Activated CD4-positive, CD25-positive, alpha-beta regulatory T cell treated with anti-CD3 and anti-CD28 coated beads, Interleukin-2, amount 50 U/mL, for 16 hours (primary cell): ENCODE results near the gene ATP6V0D1.

Experiments
- DNase-seq: peaks from one replicate; pipeline ENCODE4 v3.0.0-alpha.2; 2020; ENCODE audit warnings: low read depth, low spot score

Gene ATP6V0D1

DNA sequence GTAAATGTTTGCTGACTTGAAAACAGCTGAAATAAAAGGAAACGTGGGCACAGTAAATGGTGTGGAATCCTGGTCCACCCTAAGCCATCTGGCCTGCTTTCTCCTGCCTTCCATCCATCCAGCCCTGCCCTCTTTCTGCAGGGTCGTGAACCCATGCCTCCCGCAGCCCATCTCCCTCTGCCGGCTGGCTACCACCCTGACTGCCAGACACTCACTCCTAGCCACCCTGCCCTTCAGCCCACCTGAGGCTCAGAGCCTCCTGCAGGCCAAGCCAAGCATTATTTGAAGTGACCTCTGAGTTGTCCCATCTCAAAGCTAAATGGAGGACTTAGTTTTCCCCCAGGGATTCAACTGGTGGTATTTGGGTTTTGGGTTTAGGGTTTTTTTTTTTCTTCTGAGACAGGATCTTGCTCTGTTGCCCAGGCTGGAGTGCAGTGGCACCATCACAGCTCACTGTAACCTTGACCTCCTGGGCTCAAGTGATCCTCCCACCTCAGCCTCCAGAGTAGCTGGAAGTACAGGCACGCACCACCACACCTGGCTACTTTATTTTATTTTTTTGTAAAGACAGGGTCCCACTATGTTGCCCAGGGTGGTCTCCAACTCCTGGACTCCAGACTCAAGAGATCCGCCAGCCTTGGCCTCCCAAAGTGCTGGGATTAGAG is 73.0 kb downstream of the ATP6V0D1 start:
- no peak for DNase-seq

DNA sequence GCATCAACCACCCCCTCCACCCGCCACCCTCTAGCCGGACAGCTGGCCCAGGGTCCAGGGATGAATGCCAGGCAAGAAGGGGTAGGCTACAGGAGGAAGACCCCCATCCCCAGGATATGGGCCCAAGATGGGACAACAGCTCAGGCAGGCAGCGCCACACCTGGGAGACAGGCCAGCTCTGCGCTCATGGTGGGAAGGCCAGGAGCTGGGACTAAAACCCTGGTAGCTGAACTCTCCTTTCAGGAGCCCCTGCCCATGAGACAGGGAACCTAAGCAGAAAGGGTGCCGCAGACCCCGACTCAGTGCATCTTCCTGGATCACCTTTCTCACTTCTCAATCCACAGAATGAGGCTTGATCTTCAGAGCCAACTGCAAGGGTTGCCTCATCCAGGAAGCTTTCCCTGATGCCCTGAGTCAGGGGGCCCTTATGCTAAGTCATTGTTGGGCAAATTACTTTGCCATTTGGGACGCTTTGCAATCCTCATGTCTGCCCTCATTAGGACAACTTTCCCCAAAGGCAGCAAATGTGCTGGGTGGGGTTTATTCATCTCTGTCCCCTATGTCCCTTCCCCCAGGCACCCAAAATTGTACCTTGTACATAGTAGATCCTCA is 73.7 kb downstream of the ATP6V0D1 start:
- no peak for DNase-seq

DNA sequence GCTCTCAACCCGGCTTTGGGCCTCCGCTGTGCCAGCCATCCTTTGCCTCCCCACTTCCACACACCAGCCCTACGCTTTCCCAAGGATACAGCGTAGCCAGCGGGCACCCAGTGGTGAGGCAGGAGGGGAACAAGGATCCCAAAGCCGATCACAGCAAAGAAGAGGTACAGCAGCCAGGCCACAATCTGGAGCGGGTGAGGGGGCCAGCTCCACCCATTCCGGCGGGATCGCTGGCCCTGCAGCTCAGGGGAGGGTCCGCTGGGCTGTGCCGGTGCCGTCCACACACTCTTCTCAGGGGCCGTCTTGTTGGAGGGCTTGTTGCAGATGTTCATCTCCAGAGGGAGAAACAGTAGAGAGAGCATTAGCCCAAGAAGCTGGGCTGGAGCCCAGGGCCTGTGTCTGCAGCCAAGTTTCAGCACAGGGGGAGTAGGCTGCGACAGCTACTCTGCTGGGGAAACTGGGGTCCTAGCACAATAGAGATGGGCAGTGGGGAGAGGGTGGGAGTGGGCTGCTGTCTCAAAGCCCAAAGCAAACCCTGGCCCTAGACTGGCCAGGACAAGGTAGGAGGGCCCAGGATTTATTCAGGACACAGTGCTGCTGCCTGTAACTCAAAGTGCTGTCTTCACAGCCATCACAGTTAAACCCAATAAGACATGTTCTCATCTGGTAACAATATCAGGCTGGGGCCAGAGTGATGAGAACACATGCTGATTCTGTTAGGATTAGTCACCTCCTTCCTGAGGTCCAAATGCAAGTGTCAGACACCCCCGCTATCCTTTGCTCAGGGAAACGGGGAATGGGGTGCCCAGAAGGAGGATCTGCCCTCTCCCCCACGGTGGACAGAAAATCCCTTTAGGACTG is 74.6 kb downstream of the ATP6V0D1 start:
- no peak for DNase-seq

DNA sequence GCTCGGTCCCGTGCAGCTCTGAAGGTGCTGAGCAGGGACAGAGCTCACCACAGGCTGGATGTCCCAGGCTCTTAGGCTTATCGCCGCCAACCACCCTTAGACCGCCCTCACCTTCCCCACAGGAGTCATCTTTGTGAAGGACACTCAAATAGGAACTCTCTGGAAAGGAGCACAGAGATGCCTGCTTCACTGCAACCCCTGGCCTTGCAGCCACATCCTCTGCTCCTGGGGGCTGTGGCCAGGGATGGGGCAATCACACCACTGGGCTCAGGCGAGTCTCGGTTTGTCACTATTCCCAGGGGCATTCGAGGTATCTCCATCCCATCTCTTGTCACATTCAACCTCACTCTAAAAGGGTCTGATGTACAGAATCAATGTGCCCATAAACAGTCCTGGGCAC is 75.6 kb downstream of the ATP6V0D1 start:
- DNase-seq = no peak

DNA sequence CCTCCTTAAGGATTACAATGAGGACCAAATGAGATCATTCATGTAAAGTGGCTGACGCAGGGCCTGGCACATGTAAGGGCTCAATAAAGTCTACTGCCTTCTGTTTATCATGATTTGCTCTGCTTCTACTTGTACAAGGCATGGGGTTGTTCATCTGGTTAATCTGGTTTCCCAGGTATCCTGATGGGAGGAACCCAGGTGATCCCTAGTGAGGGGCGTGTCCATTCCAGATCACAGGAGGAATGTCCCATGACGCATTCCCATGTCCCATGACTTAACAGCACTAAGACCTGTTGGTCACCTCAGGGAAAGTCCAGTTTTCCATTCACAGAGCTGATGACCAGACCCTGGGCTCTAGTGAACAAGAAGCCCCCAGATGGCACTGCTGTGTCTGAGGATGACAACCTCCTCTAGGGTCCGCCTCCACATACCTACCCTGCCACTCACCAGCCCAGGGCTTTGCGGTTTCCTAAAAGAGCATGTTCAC is 76.2 kb downstream of the ATP6V0D1 start:
- DNase-seq = no peak

DNA sequence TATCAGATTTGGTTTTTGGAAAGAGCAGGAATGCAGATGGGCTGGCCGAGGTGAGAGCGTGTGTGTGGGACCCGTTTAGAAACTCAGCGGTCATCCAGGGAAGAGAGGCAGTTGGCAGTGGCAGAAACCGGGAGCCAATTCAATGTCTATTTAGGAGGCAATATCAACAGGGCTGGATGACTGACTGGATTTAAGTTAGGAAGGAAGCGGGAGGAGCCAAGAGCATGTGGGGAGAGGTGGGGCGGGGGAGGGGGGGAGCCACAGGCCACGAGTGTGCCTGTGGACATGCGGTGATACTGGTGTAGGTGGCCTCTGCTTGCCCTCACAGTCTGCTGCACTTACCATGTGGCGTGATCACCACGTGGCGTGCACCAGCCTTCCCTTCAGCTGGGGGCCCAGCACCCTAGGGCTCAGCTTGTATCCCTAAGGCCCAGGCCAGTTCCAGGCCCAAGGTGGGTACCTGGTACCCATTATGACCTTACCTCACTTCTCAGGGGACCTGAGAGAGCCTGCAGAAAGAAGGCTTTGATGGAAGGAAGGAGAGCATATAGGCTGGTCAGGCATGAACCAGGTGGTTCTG is 76.9 kb downstream of the ATP6V0D1 start:
- no peak for DNase-seq

DNA sequence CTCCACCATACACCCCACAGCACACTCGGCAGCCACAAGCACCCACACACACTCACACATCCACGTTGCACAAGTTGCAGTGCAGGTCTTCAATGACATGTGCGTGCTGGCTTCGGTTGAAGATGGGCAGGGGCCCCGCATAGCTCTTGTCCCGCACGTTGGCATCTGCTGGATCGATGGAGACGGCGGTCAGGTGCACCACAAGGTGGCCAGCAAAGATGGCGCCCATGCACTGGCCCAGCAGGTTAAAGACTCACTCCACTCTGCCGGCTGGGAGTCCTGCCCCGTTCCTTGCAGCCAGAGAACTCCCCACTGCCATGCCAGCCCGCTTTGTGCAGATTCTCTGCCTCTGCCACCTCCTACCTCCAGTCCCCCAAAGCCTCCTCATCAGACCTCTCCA is 80.1 kb downstream of the ATP6V0D1 start:
- DNase-seq = no peak

DNA sequence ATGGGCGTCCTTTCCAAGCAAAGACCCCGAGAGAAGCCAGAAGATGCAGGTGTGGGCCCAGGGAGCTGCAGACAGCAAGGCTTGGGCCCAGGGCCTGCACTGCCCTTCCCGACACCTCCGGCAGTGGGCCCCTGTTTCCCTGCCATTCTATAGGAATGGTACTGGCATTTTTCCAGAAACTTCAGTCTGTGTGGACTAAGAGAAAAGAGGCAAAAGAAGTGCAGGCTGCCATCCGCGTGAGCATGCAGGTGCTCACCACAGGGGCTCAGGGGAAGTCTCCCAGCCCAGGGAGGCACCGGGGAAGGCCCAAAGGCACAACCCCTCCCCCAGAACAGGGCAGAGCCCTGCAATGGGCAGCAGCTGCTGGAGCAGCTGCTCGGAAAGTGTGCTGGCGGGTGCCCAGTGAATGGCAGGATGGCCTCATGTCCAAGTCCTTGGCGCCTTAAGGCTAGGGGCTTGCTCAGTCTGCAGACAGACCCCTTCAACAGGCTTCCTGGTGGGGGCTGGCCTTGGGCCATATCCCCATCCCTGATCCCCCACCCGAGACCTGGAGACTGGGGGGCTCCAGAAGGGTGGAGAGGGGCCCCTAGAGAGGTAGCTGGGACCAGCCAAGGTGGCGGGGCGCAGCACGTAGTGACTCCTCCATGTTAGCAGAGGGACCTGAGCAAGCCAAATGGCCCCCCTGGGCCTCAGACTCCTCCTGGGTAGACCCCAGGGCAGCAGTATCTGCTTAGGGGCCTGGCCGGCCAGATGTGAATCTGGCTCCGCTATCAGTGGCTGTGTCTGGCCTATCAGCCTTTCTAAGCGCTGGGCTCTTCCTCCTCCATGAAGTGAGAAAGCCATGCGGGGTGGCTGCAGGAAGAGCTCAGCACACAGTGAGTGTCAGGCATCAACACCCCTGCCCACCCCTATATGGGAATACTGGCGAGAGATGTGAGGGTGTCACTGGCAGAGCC is 80.9 kb downstream of the ATP6V0D1 start:
- DNase-seq = no peak

DNA sequence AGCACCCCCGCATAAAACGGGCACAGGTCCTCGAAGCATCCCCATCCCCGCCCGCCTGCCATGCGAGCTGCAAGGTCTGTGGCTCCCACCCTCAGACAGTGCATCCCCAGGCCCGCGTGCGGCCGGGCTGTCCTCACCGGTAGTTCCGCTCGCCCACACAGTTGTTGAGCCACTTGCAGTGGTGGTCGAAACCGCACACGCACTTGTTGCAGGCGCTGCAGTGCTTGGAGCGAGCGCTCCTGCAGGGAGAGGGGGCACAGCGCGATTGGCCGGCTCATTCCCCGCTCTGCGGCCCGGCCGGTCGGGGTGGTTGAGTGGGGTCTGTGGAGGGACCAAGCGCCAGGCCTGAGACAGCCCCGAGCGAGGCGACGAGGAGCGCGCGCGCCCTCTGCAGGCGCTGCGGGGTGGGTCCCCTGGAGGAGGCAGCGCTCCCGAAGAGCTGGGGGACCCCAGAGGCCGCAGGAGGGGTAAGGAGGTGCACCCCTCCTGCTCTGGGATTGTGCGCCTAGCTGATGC is 81.7 kb downstream of the ATP6V0D1 start:
- no peak for DNase-seq

DNA sequence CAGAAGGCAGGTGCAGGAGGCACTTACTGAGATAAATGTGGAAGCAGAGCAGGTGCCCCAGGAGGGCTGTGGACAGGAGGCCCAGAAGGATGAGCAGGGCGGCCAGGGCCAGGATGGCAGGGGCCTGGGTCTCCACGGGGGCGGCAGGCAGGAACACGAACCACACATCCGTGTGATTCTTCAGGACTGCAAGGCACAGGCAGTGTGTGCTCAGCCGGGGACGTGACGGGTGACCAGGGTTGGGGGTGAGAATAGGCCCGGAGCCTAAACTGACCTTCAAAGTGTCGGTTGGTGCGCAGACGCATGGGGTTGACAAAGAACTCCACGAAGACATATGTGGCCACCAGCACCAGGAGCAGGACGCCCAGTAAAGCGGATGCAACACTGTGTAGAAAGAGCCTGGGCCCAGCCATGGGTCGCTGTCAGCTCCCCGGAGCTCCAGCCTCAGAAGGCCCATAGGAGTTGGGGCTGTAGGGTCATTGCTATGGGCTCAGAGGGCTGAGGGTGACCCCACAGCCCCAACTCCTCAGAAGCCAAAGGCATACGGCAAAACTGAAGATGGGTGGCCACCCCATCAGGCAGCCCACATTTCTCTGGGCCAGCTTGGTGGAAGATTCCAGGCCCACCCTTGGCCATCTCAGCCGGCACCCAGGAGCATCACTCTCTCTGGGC is 82.3 kb downstream of the ATP6V0D1 start:
- DNase-seq = no peak

DNA sequence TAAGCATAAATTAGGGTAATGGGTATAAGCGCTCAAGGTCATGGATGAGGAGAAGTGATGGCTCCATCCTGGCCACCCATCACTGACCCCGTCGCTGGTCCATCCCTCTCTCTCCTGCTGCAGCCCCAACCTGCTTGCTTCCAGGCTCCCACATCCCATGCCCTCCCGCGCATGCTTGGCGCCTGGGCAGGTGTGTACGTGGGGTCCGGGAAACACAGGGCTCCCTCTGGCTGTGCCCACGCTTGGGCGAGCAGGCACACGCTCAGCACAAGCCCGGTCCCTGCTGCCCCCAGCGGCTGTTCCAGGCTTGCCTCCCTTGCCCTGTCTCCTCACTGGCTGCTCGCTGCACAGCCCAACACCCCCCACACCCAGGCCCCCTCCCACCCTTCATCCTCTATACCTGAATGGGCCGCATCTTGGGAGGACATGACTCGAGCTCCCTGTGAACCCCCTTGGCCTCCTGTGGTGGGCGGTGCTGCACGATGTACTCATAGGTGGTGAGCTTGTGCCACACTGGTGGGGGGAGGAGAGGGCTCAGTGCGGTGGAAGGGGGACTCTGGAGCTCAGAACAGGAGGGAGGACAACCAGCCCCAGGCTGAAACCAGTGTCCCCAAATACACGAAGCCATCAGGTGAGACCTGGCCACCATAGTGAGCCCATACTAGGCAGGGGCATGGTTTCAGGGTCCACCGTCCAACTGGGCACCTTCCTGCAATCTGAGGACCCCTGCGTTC is 83.0 kb downstream of the ATP6V0D1 start:
- DNase-seq = no peak

DNA sequence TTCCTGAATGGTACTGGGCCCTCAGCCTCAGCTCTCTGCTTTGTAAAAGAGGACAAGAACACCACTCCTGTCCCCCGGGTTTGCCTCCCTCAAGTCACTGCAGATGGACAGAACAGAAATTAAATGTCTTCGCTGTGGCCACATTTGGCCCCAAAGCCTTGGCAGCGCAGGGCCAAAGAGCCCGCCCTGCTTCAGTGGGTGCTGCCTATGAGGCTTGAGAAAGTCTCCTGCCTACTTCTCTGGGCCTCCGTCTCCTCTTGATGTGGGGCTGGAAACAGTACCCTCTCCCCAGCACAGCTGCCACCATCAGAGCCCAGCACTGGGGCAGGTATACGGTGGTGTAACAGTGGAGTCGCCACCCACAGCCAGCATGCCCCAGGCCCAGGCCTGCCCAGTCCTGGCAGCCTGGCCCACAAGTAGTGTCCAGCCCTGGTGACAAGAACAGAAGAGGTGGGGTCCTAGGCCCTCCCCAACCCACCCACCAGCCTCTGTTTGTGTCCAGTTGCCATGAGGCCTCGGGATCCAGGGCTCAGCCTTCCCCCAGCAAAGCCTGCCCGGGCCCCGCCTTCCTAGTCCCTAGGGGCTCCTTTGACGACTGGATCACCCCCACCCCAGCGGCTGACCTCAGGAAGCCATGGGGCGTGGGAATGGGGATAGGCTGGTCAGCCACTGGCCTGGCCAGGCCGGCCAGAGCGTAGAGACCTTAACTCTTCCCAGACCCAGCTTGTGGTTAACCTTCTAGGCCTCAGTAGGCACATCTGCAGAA is 83.7 kb downstream of the ATP6V0D1 start:
- no peak for DNase-seq

DNA sequence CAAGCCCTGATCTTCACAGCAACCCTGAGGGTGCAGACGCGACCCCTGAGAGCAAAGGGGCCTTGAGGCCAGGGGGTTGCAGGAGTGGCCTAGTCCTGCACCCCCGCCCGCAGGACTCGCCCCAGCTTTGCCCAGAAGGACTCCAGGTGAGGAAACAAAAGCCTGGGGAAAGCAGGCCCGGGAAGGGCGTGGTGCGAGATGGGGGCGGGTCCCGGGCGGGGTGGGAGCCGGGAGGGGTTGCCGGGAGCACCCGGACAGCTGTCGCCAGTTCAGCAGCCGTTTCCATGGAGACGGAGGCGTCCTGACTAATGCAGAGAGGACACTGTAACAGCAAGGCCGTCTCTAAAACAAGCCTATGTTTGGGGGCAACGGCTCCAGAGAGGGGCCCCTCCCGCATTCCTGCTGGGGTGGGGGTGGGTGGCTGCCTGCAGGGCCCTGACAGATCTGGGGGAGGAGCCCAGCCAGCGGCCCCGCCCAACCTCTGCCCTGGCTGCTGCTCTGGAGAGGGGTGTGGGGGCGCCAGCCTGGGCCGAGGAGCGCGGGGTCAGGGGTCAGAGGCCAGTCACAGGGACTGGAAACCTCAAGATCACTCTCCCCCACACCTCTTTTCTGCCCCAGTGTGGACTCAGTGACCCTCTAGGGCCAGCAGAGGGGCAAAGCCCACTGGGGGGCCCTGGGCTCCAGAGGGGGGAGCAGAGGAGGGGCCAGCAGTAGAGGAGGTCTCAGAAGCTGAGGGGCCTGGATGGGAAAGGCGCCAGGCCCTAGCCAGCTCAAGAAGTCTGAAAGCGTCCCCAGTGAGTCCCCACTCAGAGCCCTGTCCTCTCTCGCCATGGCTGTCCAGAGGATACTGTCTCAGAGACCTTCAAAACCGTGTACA is 84.6 kb downstream of the ATP6V0D1 start:
- no peak for DNase-seq

DNA sequence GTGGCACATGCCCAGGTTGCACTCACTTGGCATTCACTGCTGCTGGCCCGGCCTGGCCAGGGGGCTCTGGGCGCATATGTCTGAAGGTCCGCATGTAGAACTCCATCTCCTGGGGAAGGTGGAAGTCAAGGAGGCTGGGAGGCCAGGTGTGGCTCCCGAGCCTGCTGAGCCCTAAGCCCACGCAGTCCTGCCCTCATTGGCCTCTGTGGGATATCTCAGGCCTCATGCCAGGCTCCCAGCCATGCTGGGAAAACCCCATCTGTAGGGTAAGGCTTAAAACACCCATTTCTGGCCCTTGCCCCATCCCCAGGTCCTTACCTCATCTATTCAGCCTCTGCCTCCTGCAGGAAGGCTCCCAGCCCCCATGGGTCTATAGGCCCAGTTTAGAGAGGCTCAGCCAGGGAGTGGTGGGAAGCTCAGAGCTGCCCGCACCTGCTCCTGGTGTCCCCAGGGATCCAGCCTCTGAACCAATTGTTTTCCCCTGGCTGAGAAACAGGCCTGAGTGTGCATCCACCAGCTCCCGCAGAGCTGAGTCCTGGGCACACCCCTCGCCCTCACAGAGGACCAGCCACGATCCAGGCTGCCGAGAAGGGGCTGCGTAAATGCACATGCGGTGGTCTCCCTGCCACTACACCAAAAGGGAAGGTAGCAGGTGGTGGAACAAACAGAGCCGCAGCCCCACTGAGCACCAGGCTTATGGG is 85.3 kb downstream of the ATP6V0D1 start:
- no peak for DNase-seq

DNA sequence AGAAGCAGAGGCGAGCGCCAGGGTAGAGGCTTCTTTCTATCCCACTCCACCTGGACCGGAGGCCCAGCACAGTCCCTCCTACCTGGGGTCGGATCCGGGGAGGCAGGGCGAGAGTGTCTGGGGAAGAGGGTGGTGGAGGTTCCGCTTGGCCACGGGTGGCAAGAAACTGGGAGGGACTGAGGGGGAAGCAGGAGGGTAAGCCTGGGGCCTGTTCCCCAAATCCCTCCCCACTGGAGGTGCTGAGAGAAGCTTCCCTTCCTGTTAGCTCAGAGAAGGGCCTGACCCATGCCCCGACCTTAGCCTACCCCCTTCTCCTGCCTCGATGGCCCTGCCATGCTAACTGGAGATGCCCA is 85.9 kb downstream of the ATP6V0D1 start:
- no peak for DNase-seq

DNA sequence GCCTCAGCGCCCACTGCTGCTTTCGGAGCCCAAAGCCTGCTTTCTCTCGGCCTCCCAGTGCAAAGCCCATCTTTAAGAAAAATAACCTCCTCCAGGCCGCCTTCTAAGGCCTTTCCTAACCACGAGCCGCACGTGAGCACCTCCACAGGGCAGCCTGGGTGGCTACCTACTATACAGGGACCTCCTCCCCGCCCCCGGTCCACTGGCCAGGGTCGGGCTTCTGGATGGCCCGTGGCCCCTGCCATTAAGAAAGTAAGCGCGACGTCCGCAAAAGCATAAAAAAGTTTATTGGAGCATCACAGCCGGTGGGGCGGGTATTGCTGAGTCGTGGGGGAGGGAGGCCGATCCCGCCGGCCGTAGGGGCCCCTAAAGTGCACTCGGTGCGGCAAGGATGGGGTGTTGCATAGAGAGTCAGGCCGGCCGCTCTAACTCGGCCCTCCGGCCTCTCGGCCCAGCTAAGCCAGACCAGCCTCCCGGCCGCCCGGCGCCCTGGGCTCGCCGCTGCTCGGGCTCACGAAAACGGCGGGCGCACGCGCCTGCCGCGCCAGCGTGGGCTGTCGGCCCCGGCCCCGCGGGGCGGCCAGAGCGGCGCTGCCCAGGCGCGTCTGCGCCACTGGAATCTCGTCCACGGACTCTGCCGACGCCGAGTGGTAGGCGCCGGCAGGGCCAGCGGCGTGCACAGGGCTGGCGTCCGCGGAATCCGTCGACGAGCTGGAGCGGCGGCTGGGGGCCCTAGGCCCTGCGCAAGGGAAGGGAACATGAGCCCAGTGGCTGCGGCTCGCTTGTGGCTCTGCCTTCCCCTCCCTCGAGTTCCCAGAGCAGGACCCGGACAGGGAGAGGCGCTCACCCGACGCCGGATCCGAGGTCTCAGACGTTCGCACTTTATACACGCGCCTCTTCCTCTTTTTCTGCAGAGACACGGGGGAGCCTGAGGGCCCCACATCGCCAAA is 86.5 kb downstream of the ATP6V0D1 start:
- no peak for DNase-seq
